HCT116 (cell line): Measurements from ENCODE around the gene TPI1.

Experiments
- CTCF ChIP-seq, 3 experiments: fragments of 200-600 bp in 1 of 3; sonication (generic) in 1 of 3; IDR thresholded peaks in 2 of 3; conservative IDR thresholded peaks in 1 of 3; 2 replicates each; pipeline ENCODE4 v1.5.1; 2012 to 2017; ENCODE audit warnings: low read depth in 2 of 3, low read length in 2 of 3, antibody characterized with exemption in 1 of 3, borderline replicate concordance in 1 of 3, control low read depth in 1 of 3, mild to moderate bottlenecking in 1 of 3, mixed read lengths in 1 of 3, mixed run types in 1 of 3, moderate library complexity in 1 of 3; ENCODE audit not compliant: insufficient read depth in 1 of 3
- POLR2A ChIP-seq: IDR thresholded peaks from 2 replicates; pipeline ENCODE4 v1.7.0; 2011; ENCODE audit warnings: borderline replicate concordance; ENCODE audit not compliant: insufficient read depth, insufficient read length; ENCODE audit errors: extremely low read depth
- REST ChIP-seq: IDR thresholded peaks from 2 replicates; pipeline ENCODE4 v1.6.1; 2012; ENCODE audit warnings: low read depth
- YY1 ChIP-seq: IDR thresholded peaks from 2 replicates; pipeline ENCODE4 v1.6.1; 2011; ENCODE audit warnings: low read length, low read depth, moderate library complexity, mild to moderate bottlenecking; ENCODE audit not compliant: insufficient replicate concordance; ENCODE audit errors: extremely low read depth

GRCh38 chr12:6883683-6884082 lies 16.4 kb downstream of the TPI1 start:
- TF ChIP-seq POLR2A (no peak), CTCF (IDR thresholded peaks at IDR 0.05 in 2 of 3, conservative IDR thresholded peaks at IDR 0.05 in 1 of 3; ENCODE audit: borderline replicate concordance in 1 of 3, insufficient read depth in 1 of 3, low read depth in 2 of 3, low read length in 2 of 3) (no peak), YY1 (no peak), REST (no peak)
